Midbrain (tissue), 1 donor: ENCODE measurements around the gene EDEM1.
"Not testable (repeated sequence)": the region's sequence is repeated elsewhere in the genome, so short reads cannot be mapped to it uniquely, and the experiment has no call there.

Source experiments
- DNase-seq: peaks from one replicate; lab custom pipeline; 2025; lab: John Stamatoyannopoulos, UW

EDEM1 gene

DNA sequence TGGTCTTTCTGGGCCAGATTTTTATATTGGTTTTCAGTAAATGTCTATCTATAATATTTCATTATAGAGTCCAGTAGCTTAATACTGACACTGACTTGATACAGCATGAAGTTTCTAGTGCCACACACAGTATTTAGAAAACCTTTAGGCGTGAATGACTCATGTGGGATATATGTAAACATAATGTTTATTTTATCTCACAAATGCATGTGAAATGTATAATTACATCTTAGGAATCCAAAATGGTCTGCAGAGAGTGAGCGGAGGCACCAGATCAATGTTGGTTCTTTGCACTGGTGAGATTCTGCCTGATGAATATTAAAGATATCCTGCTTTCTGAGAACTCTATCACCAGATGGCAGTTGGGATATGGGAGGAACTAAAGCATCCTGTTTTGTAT is 8.5 kb upstream of the EDEM1 start:
- DNase-seq, result not testable (repeated sequence)

DNA sequence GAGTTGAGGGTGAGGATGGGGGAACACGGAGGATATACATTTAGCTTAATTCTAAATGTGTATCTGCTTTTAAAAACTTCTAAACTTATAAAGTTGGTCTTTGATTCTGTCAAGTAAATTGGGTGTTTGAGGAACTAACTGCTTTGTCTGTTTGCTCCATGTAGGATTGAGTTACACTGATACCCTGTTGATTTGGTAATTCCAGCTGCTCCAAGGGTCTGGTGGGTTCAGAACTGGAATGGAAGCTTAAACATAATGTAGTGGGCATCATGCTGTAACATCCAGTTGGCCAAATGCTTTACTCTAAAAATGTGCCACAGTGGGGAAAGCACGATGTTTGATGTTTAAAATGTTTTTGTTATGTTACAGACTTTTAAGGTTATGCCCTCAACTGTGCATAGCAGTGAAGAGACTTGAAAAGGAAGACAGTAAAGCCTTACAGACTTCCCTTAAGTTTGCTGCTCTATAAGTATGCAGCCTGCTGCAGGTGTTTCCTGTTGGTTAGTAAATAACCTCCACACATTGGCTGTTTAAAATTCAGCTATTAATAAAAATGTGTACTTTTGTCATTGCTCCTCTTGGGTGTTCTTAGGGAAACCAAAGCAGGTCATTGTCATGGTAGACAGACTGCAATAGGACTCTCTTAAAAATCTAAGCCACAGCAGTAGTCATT is 5.9 kb upstream of the EDEM1 start:
- DNase-seq, result no peak

DNA sequence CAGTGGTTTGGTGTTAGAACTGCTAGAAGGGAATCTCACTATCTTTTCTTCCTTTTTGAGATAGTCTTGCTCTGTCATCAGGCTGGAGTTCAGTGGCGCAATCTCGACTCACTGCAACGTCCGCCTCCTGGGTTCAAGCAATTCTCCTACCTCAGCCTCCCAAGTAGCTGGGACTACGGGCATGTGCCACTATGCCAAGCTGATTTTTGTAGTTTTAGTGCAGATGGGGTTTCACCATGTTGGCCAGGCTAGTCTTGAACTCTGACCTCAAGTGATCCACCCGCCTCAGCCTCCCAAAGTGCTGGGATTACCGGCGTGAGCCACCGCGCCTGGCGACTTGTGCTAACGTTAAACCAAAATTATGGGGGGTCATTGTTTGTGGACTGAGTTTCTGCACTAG is 3.8 kb upstream of the EDEM1 start:
- not testable (repeated sequence) for DNase-seq

GRCh38 chr3:5184499-5184898 is 3.0 kb upstream of the EDEM1 start:
- DNase-seq, result no peak

DNA sequence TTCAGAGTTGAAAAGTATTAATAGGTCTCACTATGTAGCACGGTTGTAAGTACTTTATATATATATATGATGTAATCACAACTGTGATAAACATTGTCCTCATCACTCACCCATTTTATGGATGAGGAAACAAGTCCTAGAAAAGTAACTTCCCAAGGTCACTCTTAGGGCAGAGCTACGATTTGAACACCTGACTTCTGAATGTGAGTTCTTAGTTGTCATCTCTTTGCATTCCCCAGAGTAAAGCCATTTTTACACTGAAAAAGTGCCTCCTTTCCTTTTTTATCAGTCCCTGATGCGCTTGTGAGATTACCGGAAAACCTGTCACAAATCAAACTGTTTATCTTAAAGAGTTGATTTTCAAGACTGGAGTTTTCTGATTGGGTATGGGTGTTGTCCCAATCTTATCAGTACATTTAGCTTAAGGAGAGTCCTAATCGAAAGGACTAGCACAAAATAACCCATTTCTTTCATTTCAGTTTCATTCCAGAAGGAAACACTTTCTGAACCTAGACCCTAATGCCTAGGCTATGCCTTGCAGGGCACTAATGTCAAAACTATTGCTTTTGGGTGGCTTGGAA is 2.3 kb upstream of the EDEM1 start:
- no peak for DNase-seq

- no peak for DNase-seq
Observed at GRCh38 chr3:5186089-5186857, 1.2 kb upstream of the EDEM1 start.

DNA sequence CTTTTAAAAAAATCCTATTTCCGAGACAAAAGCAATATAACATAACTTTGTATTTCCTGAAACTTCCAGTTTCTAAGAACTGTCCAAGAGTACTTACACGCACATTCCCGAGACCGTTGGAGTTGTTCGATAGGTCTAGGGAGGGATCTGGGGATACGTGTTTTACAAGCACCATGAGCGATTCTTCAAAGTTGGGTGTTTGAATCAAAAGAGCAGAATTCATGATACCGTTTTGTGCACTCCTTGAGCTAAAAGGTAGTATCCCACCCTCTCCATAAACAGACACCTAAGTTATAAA is 700 bp upstream of the EDEM1 start:
- peak; percentile 24 for DNase-seq

DNA sequence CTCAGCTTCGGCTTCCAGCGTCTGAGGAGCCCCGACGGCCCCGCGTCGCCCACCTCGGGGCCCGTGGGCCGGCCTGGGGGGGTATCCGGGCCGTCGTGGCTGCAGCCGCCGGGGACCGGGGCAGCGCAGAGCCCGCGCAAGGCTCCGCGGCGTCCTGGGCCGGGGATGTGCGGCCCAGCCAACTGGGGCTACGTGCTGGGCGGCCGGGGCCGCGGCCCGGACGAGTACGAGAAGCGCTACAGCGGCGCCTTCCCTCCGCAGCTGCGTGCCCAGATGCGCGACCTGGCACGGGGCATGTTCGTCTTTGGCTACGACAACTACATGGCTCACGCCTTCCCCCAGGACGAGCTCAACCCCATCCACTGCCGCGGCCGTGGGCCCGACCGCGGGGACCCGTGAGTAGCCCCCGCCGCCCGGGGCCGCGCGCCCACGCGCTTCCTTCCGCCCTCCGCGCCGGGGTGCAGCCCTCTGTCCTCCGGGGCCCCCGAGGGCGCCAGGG is 462 bp downstream of the EDEM1 start:
- DNase-seq, result peak; percentile 37

DNA sequence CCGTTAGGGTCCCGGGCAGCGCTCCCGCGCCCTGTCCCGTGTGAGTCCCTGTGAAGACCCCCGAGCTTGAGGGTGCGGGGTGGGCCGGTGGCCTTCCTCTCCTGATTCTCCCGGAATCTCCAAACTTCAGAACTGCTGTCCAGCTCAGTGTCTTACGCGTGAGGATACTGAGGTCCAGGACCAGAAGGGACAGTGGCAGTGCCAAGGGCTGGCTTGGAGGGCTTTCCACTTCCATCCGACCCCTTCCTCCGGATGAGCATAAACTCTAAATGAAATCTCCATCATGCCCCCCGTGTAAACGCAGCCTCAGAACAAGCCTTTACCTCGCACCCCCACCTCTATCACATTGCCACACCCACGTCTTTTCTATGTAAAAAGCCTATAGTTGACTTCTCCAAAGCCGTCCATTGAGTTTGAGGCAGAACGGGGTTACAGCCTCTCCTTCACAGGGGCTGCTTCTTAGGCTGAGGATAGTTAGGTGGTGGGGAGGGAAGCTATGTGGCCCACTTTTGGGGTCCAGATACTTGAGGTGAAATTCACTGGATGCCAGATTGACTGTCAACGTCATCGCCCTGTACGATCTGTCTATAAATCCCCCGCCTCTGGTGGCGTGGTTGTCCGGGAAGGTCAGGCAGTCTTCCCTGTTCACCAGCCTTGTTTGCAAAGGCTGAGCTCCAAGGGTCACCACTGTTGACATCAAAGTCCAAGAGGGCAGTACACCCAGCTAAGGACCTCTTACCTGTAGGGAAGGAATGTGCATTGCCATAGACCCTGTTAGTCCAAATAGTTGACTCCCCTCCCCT is 1.1 kb downstream of the EDEM1 start:
- no peak for DNase-seq

DNA sequence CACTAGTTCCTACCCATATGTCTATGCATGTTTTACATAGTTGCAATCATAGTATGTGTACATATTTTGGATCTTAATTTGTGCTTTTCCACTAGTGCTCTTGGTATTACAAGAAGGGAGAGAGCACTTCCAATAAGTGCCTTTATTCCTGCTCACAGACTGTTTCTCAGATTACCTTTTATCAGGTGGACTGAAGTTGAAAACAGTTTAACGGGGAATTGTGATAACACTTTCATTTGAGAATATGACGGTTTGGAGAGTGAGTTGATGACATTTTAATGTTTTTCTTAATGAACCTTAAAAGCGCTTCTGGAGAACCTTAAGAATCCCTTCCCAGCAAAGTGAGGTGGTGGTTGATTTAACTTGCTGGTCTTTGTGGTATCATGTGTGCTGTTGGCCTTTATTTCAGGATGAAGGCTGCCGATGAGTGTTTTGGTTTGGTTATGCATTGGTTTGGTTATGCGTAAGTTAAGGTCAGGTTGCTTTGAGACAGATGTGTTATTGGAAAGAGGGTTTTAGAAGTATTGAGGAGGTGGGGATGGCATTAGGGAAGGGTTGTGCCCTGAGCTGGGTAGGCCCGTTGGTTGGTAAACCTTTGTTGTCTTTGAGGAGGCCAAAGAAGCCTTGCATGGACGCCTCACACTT is 2.8 kb downstream of the EDEM1 start:
- no peak for DNase-seq

DNA sequence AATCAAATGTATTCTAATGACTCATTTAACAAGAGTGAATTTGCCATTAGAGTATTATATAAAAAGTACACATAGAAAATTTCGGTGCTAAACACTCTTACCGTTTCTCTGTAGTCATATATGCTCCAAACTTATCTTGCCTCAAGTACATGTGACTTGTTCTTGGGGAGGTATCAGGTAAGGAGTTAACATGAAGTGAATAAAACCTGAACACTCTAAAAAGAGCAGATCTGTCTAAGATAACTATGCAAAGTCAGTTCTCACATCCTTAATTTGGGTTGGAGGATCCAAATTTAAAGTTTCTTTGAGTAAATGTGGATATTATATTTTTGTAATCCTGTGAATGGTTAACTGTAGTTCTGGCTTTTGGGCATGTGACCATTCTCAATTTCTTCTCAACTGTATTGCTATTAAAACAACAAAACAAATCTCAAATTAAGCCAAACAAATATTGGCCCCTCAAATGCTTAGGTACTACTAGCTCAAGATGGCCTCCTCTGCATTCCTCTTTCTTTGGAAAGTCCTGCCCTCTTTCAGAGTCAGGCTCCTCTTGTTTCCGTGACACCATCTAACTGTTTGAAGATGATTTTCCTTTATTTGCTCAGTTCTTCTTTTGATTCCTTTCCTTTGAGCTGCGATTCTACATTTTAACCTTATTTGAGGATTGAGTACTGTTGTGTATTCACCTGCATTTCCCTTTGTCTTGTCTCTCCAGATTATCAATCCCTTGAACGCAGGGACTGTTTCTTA is 4.2 kb downstream of the EDEM1 start:
- DNase-seq, result no peak

DNA sequence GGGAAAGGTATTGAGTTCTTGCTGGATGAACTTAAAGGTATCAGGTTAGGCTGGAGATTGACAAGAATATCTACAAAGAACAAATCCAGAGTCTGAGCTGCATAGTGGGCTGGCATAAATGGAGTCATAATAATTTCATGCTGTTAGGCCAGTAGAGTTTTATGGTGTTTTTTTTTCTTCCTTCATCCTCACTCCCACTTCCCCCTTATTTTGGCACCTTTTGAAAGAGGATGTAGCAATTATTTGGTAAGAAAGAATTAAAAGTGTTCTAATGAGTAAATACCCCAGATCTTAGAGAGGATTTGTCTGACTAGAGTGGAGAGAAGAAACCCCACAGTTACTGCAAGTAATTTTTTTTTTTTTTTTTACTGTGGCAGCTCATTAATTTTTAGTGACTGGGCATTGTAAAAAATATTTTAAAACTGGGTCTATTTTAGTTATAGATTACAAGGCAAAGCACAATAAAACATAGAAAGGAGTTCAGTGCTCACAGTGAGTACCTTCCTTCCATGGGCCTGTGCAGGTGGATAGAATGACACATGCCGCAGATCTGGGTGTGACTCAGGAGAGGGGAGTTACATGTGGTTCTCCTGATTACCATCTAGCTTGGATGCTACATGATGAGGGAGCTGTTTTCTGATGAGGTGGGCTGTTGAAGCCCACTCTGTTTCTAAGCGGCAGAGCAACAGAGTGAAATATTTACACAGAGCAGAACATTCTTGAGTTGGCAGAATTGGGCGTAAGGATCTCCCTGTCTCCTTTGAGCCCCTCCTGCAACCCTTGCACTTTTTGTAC is 5.3 kb downstream of the EDEM1 start:
- no peak for DNase-seq

DNA sequence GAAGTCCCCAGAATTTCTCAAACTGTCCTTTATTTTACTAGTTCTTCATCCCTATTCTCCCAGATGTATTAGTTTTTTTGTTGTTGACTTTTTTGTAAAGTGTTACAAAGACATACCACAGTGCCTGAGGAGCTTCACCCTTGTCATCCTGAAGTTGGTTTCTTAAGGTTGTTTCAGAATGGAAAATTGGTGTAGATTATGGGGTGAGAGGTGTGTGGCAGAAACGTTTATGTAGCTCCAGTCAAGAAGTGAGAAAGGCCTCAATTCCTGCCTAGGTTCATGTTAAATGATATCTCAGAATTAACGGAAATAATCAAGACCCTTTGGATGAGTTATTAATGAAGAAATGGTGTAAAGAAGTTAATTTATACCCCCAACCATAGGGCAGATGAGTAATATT is 6.8 kb downstream of the EDEM1 start:
- no peak for DNase-seq

DNA sequence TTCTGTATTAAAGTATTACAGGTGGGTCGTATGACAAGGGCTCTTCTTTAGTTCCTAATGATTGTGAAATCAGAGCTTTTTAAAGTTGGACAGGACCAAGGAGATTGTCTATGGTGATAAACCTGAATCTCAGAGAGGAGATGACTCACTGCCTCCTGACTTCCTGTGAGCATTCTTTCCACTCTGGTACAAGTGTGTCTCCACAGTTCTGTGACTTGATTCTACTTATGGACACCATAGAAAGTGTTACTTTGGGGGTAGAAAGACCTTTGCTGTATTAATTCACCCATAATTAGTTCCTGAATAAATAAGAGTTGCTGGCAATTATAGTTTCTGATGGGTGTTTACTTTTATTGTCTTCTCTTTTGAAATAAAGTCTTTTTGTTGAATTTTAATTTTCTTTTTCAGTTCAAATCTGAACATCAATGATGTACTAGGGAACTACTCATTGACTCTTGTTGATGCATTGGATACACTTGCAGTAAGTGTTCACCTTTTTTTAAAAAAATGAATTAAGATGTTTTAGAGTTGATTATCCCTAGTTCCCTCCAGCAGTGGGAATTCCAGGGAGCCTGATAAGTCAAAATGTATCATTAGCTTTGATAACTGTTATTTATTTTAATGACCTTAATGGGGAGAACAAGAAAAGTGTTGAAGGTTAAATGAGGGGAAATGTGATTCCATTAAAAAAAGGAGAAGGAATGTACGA is 7.4 kb downstream of the EDEM1 start:
- DNase-seq, result no peak

GRCh38 chr3:5195605-5196004 is 8.1 kb downstream of the EDEM1 start:
- DNase-seq, result no peak

DNA sequence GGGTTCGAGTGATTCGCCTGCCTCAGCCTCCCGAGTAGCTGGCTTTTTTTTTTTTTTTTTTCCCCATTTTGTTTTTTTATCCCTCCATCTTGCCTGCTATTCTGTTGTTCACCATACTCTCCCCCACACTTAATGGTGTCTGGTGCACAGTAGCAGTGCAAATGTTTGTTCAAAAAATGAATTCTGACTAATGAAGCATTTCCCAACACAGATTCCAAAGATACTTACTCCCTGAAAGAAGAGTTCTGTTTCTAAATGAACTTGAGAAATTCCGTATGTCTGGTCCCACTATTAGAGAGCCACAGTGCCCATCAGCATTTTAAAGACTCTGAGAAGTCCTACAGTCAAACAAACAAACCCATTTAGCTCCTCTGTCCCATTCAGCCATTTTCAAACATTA is 9.5 kb downstream of the EDEM1 start:
- DNase-seq, result no peak

GRCh38 chr3:5197470-5198312 is 10.2 kb downstream of the EDEM1 start:
- DNase-seq, result no peak

DNA sequence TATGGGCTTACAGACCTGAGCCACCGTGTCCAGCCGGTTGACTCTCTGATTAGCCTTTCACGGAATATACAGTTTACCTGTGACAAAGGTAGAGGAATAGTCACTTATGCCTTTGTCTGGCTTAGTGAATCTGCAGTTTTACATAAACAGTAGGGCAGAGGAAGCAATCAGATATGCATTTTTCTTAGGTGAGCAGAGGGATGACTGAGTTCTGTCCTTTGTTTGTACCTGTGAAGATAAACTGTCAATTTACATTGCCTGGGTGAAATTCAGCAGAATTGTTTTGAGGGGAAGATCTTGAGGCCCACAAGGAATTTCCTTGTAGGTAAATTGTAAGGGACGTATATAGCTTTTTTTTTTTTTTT is 10.8 kb downstream of the EDEM1 start:
- no peak for DNase-seq
